ENCODE measurements around the gene GORAB. TPM values are rescaled to one million over a fixed set of nuclear protein-coding genes. Genes with fewer than 3 reads are reported as not detected.

GORAB gene
- total and polyA plus RNA-seq, 2 of the 4 experiments (the other 2 are of a cell fraction): 11.3 to 14.0 TPM

DNA sequence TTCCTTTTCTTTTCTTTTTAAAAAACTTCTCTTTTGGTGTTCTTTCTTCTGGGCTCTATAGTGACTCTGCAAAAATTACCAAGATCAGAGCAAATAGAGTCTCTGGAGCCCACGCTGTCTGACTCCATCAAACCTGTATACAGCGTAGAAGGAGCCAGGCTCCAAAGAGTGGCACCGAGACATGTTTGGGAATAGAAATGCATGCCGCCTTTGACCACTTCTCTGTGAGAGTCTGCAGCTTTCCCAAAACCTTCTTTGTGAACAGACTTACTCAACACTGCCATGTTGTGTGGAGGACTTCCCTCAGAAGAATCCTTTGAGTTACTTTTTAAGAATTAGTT, 55.3 kb downstream of the GORAB start:
- Histone ChIP-seq H3K4ac (ENCODE audit: low read depth, low read length) (no peak overlapping the region), H3K9me3 (ENCODE audit: control insufficient read depth, insufficient read depth, low read length) (no peaks in the 10 kb centered on the region), H2BK20ac (ENCODE audit: low read depth, low read length) (no peak overlapping the region), H3K27me3 (ENCODE audit: control insufficient read depth, insufficient read depth, low read length) (no peaks in the 10 kb centered on the region; the same call in 1 of the 2 replicates), H2BK120ac (ENCODE audit: low read depth, low read length) (no peak overlapping the region), H4K8ac (ENCODE audit: low read depth in 2 of 2, low read length in 2 of 2) (no peak overlapping the region), H4K91ac (ENCODE audit: insufficient read depth, low read depth, low read length) (no peak overlapping the region), H3K79me1 (ENCODE audit: low read depth in 1 of 2, low read length in 2 of 2) (no peaks in the 10 kb centered on the region), H3K18ac (ENCODE audit: low read depth, low read length) (no peak overlapping the region), H2AK9ac (replicated peaks; ENCODE audit: low read depth, low read length, poor library complexity) (no peak overlapping the region), H3K23ac (ENCODE audit: low read depth, low read length) (no peak overlapping the region), H2BK15ac (ENCODE audit: low read depth, low read length) (no peak overlapping the region), H2BK5ac (ENCODE audit: low read depth, low read length, poor library complexity, severe bottlenecking) (no peak overlapping the region), H3K9me1 (ENCODE audit: insufficient read depth, low read length) (no peaks in the 10 kb centered on the region), H3K4me1 (ENCODE audit: control insufficient read depth, insufficient read depth, low read length) (peaks cover 4% of the 10 kb centered on the region), H2AFZ (replicated peaks; ENCODE audit: low read length, poor library complexity) (no peak overlapping the region), H4K5ac (ENCODE audit: low read depth, low read length) (no peak overlapping the region), H4K20me1 (ENCODE audit: insufficient read depth, low read length) (no peaks in the 10 kb centered on the region), H3K9ac (ENCODE audit: low read depth, low read length) (no peak overlapping the region), H3K56ac (ENCODE audit: extremely low read depth, insufficient read depth, low read length) (no peak overlapping the region), H3K4me2 (ENCODE audit: low read depth, low read length) (no peak overlapping the region), H3K27ac (ENCODE audit: insufficient read depth, low read length) (peak overlapping the region; percentile 33; the same call in 1 of the 2 replicates), H3K4me3 (ENCODE audit: insufficient read depth, low read depth, low read length) (no peak overlapping the region), H2AK5ac (ENCODE audit: low read depth, low read length) (no peak overlapping the region), H3K14ac (replicated peaks; ENCODE audit: low read depth, low read length) (no peak overlapping the region), H3K36me3 (ENCODE audit: control insufficient read depth, insufficient read depth, low read length) (no peaks in the 10 kb centered on the region)
- no peak for TF ChIP-seq SMC3 (IDR thresholded peaks at IDR 0.05; ENCODE audit: low read depth, low read length)
- no peak for TF ChIP-seq CEBPB (IDR thresholded peaks at IDR 0.05; ENCODE audit: low read depth, low read length)
- no peak for TF ChIP-seq MAZ (IDR thresholded peaks at IDR 0.05; ENCODE audit: borderline replicate concordance, low read depth, low read length)
- no peak for TF ChIP-seq BHLHE40 (IDR thresholded peaks at IDR 0.05; ENCODE audit: low read depth, low read length)
- TF ChIP-seq, protein P1, sequence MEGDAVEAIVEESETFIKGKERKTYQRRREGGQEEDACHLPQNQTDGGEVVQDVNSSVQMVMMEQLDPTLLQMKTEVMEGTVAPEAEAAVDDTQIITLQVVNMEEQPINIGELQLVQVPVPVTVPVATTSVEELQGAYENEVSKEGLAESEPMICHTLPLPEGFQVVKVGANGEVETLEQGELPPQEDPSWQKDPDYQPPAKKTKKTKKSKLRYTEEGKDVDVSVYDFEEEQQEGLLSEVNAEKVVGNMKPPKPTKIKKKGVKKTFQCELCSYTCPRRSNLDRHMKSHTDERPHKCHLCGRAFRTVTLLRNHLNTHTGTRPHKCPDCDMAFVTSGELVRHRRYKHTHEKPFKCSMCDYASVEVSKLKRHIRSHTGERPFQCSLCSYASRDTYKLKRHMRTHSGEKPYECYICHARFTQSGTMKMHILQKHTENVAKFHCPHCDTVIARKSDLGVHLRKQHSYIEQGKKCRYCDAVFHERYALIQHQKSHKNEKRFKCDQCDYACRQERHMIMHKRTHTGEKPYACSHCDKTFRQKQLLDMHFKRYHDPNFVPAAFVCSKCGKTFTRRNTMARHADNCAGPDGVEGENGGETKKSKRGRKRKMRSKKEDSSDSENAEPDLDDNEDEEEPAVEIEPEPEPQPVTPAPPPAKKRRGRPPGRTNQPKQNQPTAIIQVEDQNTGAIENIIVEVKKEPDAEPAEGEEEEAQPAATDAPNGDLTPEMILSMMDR (conservative IDR thresholded peaks at IDR 0.05; ENCODE audit: low read depth, low read length): no peak
- no peak for TF ChIP-seq POLR2A (IDR thresholded peaks at IDR 0.05; ENCODE audit: low read depth, low read length)
- no peak for TF ChIP-seq RCOR1 (IDR thresholded peaks at IDR 0.05; ENCODE audit: insufficient replicate concordance, low read length)
- ChIA-PET CTCF (interaction anchor here (0.6 kb wide), 1 partner anchor 70 kb away, joined by 6 read pairs; no protein-coding TSS in a partner anchor), POLR2A (ENCODE audit: unreplicated experiment) (no interaction called here)
- in situ Hi-C loops (cut with MboI; ENCODE audit: low sequenced_read_pairs): no loop called here
- dilution Hi-C loops (cut with HindIII; ENCODE audit: low sequenced_read_pairs, unreplicated experiment): no loop called here
- BruUV-seq (replicated peaks): no TSS peak
- WGBS, 2 experiments (ENCODE audit: extremely low coverage in 2 of 2, insufficient read length in 1 of 2): 100% methylated on average over 1 of the region's 4 CpGs; no CpG with 5 or more reads in 1 of the 2 experiments
- intact Hi-C loops (cut with micrococcal nuclease): no loop called here
- ATAC-seq (ENCODE audit: low read depth) (0 out of 2 replicates have a peak, but pooled peaks have one; percentile 14), DNase-seq (no peak)
